Upper lobe of left lung (tissue), 4 donors: ENCODE data around the gene IL10RA.

Experiments
- POLR2A ChIP-seq, 4 donors: fragments of 450-650 bp; IDR thresholded peaks; one replicate each; pipeline ENCODE4 v1.5.1; 2016 to 2017; ENCODE audit warnings: antibody characterized with exemption in 4 of 4, mild to moderate bottlenecking in 2 of 4
- POLR2AphosphoS5 ChIP-seq, 2 donors: sonication (generic); formaldehyde crosslinking; IDR thresholded peaks; one replicate each; pipeline ENCODE4 v1.5.1; 2017; ENCODE audit warnings: antibody characterized with exemption in 2 of 2
- TF ChIP-seq, protein P1 (sequence below), 6 experiments: fragments of 450-650 bp in 4 of 6; fragments of 200-600 bp in 2 of 6; sonication (generic) in 2 of 6; IDR thresholded peaks; one replicate each; pipeline ENCODE4 v1.5.1; 2016 to 2019; ENCODE audit warnings: antibody characterized with exemption in 6 of 6

DNA sequence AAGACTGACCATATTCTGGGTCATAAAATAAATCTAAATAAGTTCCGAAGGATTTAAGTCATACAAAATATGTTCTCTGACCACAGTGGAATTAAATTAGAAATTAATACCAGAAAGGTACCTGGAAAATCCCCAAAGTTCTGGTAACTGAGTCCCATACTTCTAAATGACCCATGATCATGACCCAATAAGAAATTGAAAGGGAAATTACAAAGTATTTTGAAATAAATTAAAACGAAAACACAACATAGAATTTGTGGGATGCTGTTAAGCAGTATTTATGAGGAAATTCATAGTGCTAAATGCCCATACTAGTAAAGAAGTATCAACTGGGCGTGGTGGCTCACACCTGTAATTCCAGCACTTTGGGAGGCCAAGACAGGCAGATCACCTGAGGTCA is 23.4 kb upstream of the IL10RA start:
- TF ChIP-seq, protein P1, sequence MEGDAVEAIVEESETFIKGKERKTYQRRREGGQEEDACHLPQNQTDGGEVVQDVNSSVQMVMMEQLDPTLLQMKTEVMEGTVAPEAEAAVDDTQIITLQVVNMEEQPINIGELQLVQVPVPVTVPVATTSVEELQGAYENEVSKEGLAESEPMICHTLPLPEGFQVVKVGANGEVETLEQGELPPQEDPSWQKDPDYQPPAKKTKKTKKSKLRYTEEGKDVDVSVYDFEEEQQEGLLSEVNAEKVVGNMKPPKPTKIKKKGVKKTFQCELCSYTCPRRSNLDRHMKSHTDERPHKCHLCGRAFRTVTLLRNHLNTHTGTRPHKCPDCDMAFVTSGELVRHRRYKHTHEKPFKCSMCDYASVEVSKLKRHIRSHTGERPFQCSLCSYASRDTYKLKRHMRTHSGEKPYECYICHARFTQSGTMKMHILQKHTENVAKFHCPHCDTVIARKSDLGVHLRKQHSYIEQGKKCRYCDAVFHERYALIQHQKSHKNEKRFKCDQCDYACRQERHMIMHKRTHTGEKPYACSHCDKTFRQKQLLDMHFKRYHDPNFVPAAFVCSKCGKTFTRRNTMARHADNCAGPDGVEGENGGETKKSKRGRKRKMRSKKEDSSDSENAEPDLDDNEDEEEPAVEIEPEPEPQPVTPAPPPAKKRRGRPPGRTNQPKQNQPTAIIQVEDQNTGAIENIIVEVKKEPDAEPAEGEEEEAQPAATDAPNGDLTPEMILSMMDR (IDR thresholded peaks at IDR 0.05) = no peak
- TF ChIP-seq POLR2A (IDR thresholded peaks at IDR 0.05) = no peak
- no peak for TF ChIP-seq POLR2AphosphoS5 (IDR thresholded peaks at IDR 0.05)
